HG03175 (cell line): ENCODE results near the gene PIEZO2.

Source experiments
- ATAC-seq: cut with Tn5 transposase; IDR thresholded peaks from one replicate; pipeline ENCODE4 v1.9.1; 2021; ENCODE audit warnings: mild to moderate bottlenecking, moderate library complexity; ENCODE audit not compliant: unreplicated experiment

PIEZO2 gene

GRCh38 chr18:10805587-10806118 is 343.7 kb downstream of the PIEZO2 start:
- ATAC-seq = no peak

DNA sequence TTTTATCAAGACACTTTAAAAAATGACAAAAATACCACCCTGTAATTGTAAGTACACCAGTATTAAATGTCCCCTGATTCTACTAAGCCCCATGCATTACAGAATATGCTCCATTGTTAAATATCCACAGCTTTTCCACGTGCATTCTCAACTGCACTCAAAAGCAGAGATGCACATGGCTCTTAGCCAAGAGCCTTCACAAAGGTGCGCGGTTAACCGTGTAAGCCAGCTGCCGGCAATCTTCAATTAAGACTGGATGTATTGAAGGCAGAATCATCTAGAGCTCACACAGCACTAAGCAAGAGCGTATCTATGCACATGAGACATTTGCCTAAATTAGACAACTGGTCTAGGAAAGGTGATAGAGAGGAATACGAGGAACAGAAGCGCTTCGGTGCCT is 345.2 kb downstream of the PIEZO2 start:
- ATAC-seq = no peak

DNA sequence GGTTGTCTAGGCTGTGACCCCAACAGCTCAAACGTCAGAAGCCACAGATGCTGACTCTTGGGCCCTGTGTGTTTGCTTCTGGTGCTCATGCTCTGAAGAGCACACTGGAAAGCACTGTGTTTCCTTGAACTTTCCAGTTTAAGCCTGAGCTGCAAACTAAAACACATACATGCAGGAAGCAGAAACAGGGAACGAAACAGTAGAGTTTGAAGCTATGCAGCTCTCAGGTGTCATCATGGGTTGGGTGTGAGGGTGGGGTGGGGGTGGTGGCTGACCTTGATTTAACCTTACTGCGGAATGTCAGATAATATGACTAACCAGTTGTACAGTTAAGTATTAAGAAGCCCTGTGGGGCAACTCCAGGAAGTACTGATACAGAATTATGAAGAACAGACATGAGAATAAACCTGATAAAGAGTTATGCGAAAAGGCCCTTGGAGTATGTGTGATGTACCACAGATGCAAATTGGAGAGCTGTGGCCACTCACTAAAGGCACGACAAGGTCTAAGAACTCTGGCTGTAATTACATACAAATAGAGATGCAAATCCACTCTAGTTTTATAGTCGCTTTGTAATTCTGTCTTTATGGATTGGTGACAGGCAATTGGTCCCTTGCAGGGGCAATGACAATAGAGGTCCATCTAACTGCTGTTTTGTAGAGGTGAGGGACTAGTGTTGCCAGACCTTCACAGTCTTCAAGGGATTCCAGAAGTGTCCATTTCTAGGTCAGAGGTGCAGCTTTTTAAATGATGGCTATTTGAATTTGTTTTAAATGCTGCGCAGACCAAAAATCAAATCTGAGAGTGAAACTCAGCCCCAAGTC is 350.4 kb downstream of the PIEZO2 start:
- ATAC-seq = no peak

- ATAC-seq = no peak
Measured at GRCh38 chr18:10797896-10798295, 351.5 kb downstream of the PIEZO2 start.

GRCh38 chr18:10794771-10795170 is 354.6 kb downstream of the PIEZO2 start:
- ATAC-seq = no peak

DNA sequence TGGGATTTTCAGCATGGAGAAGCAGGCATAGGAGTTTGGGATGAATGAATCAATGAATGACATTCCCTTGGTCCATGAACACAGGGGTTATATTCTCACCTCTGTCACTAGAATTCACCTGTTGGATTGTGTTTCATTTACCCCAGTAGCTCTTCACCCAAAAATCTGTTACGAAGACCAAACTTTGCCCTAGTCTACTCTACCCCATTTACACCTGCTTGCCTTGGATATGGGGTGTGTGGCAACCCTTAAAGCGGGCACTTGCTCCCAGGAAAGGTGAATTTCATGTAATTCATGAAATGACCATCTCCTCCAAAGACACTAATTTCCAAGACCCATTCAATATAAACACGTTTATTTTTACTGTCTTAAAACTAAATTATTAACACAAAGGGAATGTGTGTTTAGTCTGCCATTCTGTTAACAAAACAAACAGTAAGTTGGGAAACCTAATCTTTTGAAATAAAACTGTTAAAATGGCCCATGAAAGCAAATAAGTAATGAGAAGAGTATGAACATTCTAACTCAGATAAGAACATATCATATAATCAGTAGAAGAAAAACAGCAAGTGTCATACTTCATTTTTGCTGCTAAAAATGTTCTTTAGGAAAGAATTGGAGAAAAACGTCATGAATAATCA is 355.5 kb downstream of the PIEZO2 start:
- no peak for ATAC-seq

DNA sequence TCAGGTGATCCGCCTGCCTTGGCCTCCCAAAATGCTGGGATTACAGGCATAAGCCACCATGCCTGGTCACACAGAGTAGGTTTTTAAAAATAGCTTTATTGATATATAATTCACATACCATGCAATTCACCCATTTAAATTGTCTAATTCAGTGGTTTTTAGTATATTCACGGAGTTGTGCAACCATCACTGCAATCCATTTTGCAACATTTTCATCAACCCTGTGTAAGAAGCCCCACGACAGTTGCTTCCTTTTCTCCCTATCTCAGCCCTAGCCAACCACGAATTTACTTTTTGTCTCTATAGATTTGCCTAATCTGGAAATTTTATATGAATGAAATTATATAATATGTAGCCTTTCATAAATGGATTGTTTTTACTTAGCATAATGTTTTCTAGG is 357.2 kb downstream of the PIEZO2 start:
- ATAC-seq = no peak

DNA sequence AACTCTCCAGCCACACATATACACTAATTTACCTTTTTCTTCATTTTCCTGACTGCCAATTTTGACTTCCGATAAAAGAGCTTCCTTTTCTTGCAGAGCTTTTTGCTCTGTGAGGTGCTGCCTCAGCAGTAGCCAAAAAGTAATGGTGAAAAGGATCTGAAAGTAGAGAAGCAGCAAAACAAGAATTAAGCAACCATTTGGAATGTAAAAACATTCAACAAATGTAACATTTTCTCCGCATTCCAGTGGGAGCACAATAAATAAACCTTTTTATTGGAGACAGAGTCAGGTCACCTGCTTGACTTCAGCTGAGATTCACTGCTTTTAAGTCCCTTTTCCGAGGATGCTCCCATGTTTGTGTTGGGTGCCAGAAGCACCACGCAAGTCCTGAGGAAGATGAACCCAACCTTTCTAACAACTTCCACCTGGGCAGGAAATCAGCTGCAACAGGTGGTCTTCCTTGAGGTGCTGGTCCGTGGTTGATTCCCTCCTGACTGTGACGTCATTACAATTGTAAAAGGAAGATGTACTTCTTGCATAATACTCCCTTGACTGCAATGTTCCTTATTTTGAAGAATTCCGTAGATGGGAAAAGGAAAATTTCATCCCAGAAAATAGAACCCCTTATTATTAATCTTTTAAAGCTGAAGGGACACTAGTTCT is 358.1 kb downstream of the PIEZO2 start:
- ATAC-seq = no peak

DNA sequence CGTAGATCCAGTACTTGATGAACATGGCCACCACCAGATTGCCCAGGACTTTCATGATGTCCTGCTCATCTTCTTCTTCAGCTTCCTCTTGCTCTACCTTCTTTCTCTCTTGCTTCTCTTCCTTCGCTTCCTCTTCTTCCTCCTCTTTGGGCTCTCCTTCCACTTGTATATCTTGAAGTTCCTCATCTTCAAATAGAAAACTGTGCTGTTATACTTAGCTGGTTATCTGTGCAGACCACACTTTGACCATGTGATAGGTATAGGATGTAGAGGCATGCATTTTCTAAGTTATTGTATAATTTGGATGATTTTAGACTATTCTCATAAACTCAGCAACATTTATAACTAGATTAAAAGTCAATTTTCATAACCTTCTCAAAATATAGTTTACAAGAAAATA is 360.2 kb downstream of the PIEZO2 start:
- ATAC-seq = no peak

DNA sequence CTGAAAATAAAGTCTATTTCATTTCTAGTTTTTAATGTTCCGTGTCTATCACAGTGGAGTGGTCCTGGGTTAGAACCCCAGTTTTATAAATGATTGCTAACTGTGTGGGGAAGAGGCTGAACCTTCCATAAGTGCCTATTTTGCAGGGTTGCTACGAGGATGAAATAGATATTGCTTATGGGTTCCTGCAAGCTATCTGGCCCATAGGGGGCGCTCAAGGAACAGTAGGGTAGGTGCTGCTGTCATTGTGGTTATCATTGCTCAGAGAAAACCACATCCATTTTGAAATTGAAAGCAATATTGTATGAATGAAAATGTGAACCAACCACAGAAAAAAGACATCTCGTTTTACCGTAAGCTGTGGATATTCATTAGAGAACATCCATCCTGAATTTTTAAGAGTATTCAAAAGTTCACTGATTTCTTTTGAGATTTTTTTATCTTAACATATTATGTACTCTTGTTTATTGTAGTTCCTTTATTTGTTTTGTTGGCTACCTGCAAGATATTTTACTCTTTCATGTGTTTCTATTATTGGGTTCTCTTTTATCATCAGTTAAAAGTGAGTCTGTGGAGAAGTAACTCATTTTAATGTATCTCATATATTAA is 362.0 kb downstream of the PIEZO2 start:
- ATAC-seq = peak; percentile 98

DNA sequence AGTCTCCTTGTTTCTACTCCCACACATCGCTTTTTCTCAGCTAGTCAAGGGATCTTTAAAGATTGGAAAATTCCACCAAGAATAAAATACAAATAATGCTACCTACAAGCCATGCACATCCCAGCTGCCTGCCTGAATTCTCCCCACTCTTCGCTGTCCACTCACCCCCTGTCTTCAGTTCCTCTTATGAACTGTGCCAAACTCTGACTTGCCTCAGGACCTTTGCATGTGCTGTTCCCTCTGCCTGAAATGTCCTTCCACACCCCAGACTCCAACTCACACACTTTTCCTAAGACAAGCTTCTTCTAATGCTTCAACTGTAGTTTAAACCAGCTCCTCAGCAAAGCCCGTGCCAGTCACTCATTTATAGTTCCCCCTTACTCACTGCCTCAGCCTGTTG is 363.6 kb downstream of the PIEZO2 start:
- no peak for ATAC-seq

DNA sequence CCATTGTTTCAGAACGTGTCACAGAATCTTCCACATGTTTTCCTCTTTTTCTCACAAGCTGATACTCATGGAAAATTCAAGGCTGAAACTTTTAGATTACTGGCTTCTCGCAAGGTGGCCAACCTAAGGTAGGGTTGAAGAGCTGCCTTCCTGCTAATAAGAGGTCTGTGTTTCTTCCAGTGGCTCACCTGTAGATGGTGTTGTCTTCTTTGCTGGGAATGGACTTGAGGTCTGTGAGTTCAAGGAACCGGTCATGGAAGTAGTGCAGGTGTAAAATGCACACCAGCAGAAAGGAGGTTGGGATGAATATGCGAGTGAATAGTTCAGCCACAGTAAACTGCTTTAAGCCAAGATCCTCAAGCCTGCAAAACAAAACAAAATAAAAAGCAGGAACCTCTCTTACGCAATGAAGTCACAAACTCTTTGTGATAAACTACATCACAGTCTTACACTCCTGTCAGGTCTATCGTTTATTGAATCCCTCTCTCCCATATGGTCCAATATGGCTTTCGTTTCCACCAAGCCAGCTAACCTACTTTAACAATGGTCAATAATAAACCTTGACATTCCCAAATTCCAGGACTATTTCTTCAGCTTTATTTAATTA is 364.7 kb downstream of the PIEZO2 start:
- no peak for ATAC-seq

- no peak for ATAC-seq
Measured at GRCh38 chr18:10783941-10784340, 365.4 kb downstream of the PIEZO2 start.

- ATAC-seq = no peak
Measured at GRCh38 chr18:10776493-10776892, 372.9 kb downstream of the PIEZO2 start.

- no peak for ATAC-seq
Measured at GRCh38 chr18:10775026-10775425, 374.3 kb downstream of the PIEZO2 start.

DNA sequence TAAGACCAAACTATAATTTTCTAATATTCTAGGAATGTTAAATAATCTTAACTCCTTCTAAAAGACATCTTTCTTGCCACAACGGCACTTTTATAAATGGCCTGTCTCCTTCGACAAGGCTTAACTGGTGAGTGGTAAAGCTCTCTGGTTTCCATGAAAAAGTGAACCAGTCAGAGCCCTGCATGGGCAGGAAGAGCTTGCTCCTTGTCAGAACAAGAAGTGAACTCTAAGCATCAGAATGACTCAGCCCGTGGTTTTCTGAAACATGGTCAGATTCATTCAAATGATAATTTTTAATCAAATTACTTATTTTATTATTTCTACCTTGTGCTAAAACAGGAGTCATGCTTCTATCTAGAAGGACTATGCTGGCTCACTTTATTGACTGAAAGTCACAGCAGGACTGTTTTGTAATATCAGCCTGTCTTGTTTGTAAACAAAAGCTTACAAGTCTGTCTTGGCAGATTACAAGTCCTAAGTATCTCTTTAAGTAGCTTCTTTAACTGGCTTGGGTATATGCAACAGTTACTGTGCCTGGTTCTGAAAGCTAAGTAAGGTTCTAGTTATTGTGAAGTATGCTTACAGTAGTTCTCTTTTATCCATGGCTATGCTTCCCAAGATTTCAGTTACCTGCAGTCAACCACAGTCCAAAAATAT is 378.2 kb downstream of the PIEZO2 start:
- ATAC-seq = no peak

DNA sequence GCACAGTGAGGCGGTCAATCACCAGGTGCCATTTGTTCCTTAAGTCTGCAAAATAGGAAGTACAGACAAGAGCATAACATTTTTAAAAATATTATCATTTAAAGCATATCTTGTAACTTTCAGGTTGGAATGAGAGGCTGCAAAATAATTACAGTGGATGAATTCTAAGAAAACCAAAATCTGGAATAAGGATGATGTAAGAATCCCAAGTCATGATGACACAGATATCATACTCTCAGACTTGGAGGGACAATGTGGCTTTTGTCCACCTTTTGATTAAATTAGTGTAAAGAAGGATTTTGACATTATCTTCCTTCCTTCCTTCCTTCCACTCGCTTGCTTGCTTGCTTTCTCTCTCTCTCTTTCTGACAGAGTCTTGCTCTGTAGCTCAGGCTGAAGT is 379.1 kb downstream of the PIEZO2 start:
- ATAC-seq = no peak

DNA sequence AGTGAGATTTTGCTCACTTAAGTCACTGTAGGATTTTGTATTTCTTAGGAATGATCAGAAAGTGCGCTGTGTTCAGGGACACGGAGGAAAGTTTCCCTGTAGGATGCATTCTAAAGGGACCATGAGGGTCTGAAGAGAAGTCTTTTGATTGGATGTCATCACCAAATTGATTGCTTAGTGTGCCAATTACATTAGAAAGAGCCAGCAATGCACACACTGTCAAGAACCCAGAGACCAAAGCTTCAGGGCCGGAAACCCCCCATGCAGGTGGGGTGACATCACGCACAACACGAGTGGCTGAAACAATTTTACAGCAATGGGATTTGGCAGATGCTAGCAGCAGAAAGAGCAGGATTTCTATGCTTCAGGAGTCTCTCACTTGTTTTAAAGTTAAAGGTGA is 381.1 kb downstream of the PIEZO2 start:
- no peak for ATAC-seq

GRCh38 chr18:10767658-10768057 is 381.7 kb downstream of the PIEZO2 start:
- ATAC-seq = no peak

- ATAC-seq = no peak
Measured at GRCh38 chr18:10760986-10761385, 388.4 kb downstream of the PIEZO2 start.
